ENCODE measurements around the gene RNF38. TPM values are rescaled to one million over a fixed set of nuclear protein-coding genes. Genes with fewer than 3 reads are reported as not detected.
"Not testable (repeated sequence)": the region's sequence is repeated elsewhere in the genome, so short reads cannot be mapped to it uniquely, and the experiment has no call there.

Gene RNF38
- total RNA-seq, 2 donors from 2014 or later = 8.9 to 14.0 TPM

GRCh38 chr9:36301227-36301626, 98.8 kb downstream of the RNF38 start:
- Histone ChIP-seq H3K36me3 (replicated peaks in 1 of 2; ENCODE audit: insufficient read depth in 1 of 2, low read depth in 2 of 2) (no peaks in the 10 kb centered on the region), H3K27me3 (no peaks in the 10 kb centered on the region), H3K27ac (no peak overlapping the region), H3K4me1 (peaks cover 4% of the 10 kb centered on the region), H3K4me3 (no peak overlapping the region), H3K9me3 (no peaks in the 10 kb centered on the region)
- intact Hi-C loops (cut with DNase I) = no loop called here
- 71 to 81% methylated on average over 5 of the region's 5 CpGs for WGBS, 2 donors
- no peak for TF ChIP-seq POLR2A (IDR thresholded peaks at IDR 0.05)
- ATAC-seq (no peak), DNase-seq (no peak)

GRCh38 chr9:36298566-36298965, 101.5 kb downstream of the RNF38 start:
- Histone ChIP-seq H3K9me3 (no peaks in the 10 kb centered on the region), H3K4me3 (no peak overlapping the region), H3K27ac (no peak overlapping the region), H3K4me1 (peaks cover 4% of the 10 kb centered on the region), H3K27me3 (no peaks in the 10 kb centered on the region), H3K36me3 (replicated peaks in 1 of 2; ENCODE audit: insufficient read depth in 1 of 2, low read depth in 2 of 2) (no peaks in the 10 kb centered on the region)
- 60 to 71% methylated on average over 3 of the region's 3 CpGs for WGBS, 2 donors
- TF ChIP-seq POLR2A (IDR thresholded peaks at IDR 0.05) (no peak), CTCF (IDR thresholded peaks at IDR 0.05) (no peak)
- no peak for DNase-seq
- intact Hi-C loops (cut with DNase I) = no loop called here
- ATAC-seq = no peak

GRCh38 chr9:36297798-36298197, 102.3 kb downstream of the RNF38 start:
- intact Hi-C loops (cut with DNase I) = no loop called here
- Histone ChIP-seq H3K9me3 (no peaks in the 10 kb centered on the region), H3K4me3 (no peak overlapping the region), H3K36me3 (replicated peaks in 1 of 2; ENCODE audit: insufficient read depth in 1 of 2, low read depth in 2 of 2) (no peaks in the 10 kb centered on the region), H3K27ac (no peak overlapping the region), H3K4me1 (peaks cover 4% of the 10 kb centered on the region), H3K27me3 (no peaks in the 10 kb centered on the region)
- TF ChIP-seq CTCF (IDR thresholded peaks at IDR 0.05) = no peak
- no peak for TF ChIP-seq POLR2A (IDR thresholded peaks at IDR 0.05)
- ATAC-seq = no peak
- no peak for DNase-seq
- WGBS, 2 donors = 39 to 89% methylated on average over 2 of the region's 2 CpGs

- intact Hi-C loops (cut with DNase I); H3K27me3 ChIP-seq; H3K36me3 ChIP-seq (replicated peaks in 1 of 2; ENCODE audit: insufficient read depth in 1 of 2, low read depth in 2 of 2); ATAC-seq; H3K4me1 ChIP-seq; H3K4me3 ChIP-seq; DNase-seq; H3K27ac ChIP-seq; H3K9me3 ChIP-seq: not testable (repeated sequence)
- 82 to 89% methylated on average over 3 of the region's 3 CpGs for WGBS, 2 donors
These were observed 105.1 kb downstream of the RNF38 start for GRCh38 chr9:36294996-36295395.

GRCh38 chr9:36293918-36294317, 106.2 kb downstream of the RNF38 start:
- 83 to 91% methylated on average over 5 of the region's 5 CpGs for WGBS, 2 donors

More at GRCh38 chr9:36293918-36294317, 106.2 kb downstream of the RNF38 start:
- no peak for DNase-seq
- intact Hi-C loops (cut with DNase I) = no loop called here
- no peak for TF ChIP-seq POLR2A (IDR thresholded peaks at IDR 0.05)
- no peak for TF ChIP-seq CTCF (IDR thresholded peaks at IDR 0.05)
- ATAC-seq = no peak
- no peak overlapping the region for H3K4me3 ChIP-seq
- H3K4me1 ChIP-seq = peaks cover 4% of the 10 kb centered on the region
- H3K9me3 ChIP-seq = no peaks in the 10 kb centered on the region
- H3K27me3 ChIP-seq = no peaks in the 10 kb centered on the region
- H3K27ac ChIP-seq = no peak overlapping the region
- no peaks in the 10 kb centered on the region for H3K36me3 ChIP-seq (replicated peaks in 1 of 2; ENCODE audit: insufficient read depth in 1 of 2, low read depth in 2 of 2)
